ENCODE results near the gene RGS19.

Gene RGS19

DNA sequence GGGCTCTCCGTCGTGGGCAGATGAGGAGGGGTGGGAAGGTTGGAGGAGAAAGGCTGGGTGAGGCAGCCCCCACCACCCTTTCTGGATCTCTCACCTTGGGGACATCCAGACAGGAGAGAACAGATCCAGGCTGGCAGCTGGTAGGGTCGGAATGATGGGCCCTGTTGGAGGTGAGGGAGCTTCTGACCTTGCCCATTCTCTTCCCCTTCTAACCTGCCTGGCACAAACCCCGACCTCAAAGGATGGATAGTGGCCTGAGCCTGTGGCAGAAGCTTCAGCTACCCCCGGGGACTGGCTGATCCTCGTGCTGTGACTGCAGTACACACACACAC lies 34.1 kb upstream of the RGS19 start:
- DNase-seq (ENCODE audit: low read depth, low spot score): no peak
- CTCF ChIA-PET: interaction anchor here (1.4 kb wide), 1 partner anchor 75 kb away, joined by 4 read pairs; no protein-coding TSS in a partner anchor
- POLR2A ChIA-PET: no interaction called here
- TF ChIP-seq, protein P1, sequence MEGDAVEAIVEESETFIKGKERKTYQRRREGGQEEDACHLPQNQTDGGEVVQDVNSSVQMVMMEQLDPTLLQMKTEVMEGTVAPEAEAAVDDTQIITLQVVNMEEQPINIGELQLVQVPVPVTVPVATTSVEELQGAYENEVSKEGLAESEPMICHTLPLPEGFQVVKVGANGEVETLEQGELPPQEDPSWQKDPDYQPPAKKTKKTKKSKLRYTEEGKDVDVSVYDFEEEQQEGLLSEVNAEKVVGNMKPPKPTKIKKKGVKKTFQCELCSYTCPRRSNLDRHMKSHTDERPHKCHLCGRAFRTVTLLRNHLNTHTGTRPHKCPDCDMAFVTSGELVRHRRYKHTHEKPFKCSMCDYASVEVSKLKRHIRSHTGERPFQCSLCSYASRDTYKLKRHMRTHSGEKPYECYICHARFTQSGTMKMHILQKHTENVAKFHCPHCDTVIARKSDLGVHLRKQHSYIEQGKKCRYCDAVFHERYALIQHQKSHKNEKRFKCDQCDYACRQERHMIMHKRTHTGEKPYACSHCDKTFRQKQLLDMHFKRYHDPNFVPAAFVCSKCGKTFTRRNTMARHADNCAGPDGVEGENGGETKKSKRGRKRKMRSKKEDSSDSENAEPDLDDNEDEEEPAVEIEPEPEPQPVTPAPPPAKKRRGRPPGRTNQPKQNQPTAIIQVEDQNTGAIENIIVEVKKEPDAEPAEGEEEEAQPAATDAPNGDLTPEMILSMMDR (IDR thresholded peaks at IDR 0.05; ENCODE audit: insufficient read depth, low read length, missing control alignments): no peak
- no peak overlapping the region for H3K4me3 ChIP-seq (ENCODE audit: low read depth, low read length)

DNA sequence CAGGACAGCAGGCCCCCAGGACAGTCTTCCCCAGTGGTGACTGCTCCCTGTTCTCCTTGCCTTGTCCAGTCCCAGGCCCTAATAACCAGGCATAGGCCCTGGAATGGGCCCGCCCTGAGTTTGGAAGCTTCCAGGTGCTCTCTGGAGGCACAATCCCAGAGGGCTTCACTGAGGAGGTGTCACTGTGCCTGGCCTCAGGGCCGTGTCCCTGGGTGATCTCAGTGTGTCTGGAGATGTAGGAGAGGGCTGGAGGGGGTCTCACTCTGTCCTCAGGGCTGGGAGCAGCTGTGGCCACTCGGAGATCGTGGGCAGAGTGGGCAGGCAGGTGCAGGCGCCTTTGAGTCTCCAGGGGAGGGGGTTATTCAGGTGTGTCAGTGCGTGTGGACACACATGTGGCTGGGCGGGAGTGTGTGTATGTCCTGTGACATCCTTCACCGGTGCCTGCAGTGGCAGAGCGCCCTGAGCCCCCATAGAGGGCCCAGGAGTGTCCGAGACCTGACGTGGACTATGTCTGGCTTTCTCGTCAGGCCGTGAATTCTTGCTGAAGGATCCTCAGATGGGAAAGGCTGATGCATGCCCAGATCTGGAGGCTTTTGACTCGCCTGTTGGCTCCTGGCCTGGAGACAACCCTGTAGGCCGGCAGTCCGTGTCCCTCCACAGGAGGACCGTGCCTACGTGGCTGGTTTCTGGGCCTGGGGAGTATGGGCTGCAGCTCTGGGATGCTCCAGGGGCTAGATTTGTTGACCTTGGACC lies 33.5 kb upstream of the RGS19 start:
- no peak overlapping the region for H3K4me3 ChIP-seq (ENCODE audit: low read depth, low read length)
- POLR2A ChIA-PET: no interaction called here
- CTCF ChIA-PET: interaction anchor here (1.4 to 6.6 kb wide), 2 partner anchors 8 to 75 kb away, joined by 4 to 52 read pairs; no protein-coding TSS in a partner anchor
- TF ChIP-seq, protein P1 (IDR thresholded peaks at IDR 0.05; ENCODE audit: insufficient read depth, low read length, missing control alignments): no peak
- no peak for DNase-seq (ENCODE audit: low read depth, low spot score)

DNA sequence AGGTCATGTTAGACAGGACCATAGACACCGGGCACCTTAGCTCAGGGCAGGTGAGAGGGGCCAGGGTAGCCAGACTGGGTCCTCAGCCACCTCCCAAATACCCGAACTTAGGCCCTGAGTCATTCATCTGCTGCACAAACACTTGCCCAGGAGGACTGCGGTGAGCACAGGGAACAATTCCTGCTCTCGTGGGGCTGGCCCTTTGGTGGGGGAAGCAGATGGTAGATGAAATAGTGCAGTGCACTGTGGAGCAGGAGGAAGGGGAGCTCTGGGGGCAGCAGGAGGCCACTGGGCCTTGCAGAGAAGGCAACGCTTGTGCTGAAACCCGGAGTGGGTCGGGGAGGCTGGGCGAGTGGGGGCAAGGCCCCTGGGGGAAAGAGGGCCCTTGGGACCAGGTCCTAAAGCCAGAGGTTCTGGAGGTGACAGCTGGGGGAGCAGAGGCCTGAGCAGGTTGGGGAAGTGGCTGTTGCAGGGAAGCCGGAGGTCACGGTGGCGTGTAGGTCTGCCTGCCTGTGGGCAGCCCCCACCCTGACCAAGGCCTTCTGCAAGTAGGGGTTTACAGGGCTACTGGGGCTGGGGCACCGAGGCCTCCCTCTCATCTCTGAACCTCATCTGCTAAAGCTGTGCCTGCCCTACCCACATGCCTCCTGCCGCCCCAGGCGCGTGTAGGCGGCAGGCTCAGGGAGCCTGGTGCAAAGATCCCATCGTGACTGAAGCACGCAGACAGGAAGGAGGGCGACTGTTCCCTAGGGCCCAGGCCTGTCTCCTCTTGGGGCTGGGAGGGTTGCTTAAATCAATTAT lies 32.7 kb upstream of the RGS19 start:
- ChIA-PET CTCF (interaction anchor here (2.1 to 6.6 kb wide), 2 partner anchors 9 to 10 kb away, joined by 7 to 52 read pairs; no protein-coding TSS in a partner anchor), POLR2A (no interaction called here)

DNA sequence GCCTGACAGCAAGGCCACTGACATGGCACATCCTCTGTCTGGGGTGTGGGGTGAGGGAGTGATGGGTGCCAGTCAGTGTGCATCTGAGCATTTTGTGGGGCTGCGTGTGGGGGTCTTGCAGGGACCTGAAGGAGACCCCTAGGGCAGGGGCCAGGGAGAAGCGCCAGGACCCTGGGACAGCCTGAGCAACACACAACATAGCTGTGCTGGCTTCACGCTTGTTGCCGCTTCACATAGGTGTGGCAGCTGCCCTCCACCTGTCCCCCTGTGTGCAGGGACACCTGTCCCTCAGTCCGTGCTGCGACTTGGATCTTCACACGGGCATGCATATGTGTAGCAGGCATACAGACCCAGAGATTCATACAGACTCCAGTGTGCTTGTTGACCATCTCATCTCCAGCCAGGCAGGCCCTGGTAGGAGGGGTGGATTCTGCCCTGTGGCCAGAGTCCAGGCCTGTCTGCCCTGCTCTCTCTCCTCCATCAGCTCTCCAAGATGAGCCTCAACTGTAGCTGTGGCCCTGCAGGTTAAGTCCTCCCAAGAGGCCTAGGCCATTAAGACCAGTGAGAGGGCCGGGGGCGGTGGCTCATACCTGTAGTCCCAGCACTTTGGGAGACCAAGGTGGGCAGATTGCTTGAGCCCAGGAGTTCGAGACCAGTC lies 31.2 kb upstream of the RGS19 start:
- ChIA-PET CTCF (interaction anchor here (1.5 to 6.6 kb wide), 3 partner anchors 9 to 50 kb away, joined by 3 to 52 read pairs (median 7); no protein-coding TSS in a partner anchor), POLR2A (no interaction called here)
- no peak for DNase-seq (ENCODE audit: low read depth, low spot score)
- TF ChIP-seq, protein P1 (IDR thresholded peaks at IDR 0.05; ENCODE audit: insufficient read depth, low read length, missing control alignments): no peak
- no peak overlapping the region for H3K4me3 ChIP-seq (ENCODE audit: low read depth, low read length)

More for the DNA sequence above, 32.7 kb upstream of the RGS19 start:
- H3K4me3 ChIP-seq (ENCODE audit: low read depth, low read length): no peak overlapping the region
- TF ChIP-seq, protein P1 (IDR thresholded peaks at IDR 0.05; ENCODE audit: insufficient read depth, low read length, missing control alignments): no peak
- DNase-seq (ENCODE audit: low read depth, low spot score): no peak

DNA sequence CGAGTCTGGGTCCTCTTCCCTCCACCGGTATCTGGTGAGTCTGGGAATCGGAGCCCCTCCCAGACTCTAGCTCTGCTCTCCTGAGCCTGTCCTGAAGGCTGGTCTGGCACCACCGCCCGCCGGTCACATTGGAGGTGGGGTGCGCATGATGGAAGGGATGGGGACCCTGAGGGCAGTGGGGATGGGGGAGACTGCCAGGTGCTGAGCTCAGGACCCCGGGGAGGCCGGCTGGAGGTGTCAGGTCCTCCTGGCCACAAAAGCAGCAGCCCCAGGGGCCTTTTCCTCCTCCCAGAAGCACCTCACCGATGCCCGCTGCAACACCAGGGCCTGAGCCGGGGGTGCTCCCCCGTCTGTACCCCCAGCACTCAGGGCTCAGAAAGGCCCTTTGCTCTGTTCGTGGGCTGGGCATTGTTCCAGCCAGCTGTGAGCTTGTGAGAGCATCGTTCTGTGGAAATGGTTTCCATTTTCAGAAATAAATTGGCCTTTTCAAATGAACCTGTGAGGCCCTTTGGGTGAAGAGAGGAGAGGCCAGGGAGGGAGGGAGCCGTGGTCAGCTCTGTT lies 30.6 kb upstream of the RGS19 start:
- no peak for DNase-seq (ENCODE audit: low read depth, low spot score)
- H3K4me3 ChIP-seq (ENCODE audit: low read depth, low read length): no peak overlapping the region
- ChIA-PET POLR2A (no interaction called here), CTCF (interaction anchor here (1.5 to 6.6 kb wide), 2 partner anchors 11 to 49 kb away, joined by 3 to 52 read pairs; no protein-coding TSS in a partner anchor)
- TF ChIP-seq, protein P1 (IDR thresholded peaks at IDR 0.05; ENCODE audit: insufficient read depth, low read length, missing control alignments): no peak

Data from AG04449 (cell line).